Karpas-422 (cell line): ENCODE results near the gene MAN1A2. TPM values are rescaled to one million over a fixed set of nuclear protein-coding genes. Genes with fewer than 3 reads are reported as not detected.

Source experiments
- DNase-seq: peaks from one replicate; pipeline ENCODE4 v3.0.0-alpha.2; 2015
- H2AFZ ChIP-seq: fragments of 200-600 bp; sonication (generic); 2 replicates; pipeline ENCODE4 v1.6.1; 2014; ENCODE audit warnings: antibody characterized with exemption, low read length, mixed read lengths
- H3K27ac ChIP-seq: fragments of 200-600 bp; sonication (generic); 2 replicates; pipeline ENCODE4 v1.5.1; 2014; ENCODE audit warnings: mild to moderate bottlenecking, low read length, moderate library complexity
- H3K27me3 ChIP-seq: fragments of 200-600 bp; sonication (generic); 2 replicates; pipeline ENCODE4 v1.6.1; 2014; ENCODE audit warnings: low read length, mixed read lengths
- H3K36me3 ChIP-seq: fragments of 200-600 bp; sonication (generic); 2 replicates; pipeline ENCODE4 v1.6.1; 2014; ENCODE audit warnings: low read length, mixed read lengths; ENCODE audit not compliant: insufficient read depth
- H3K4me1 ChIP-seq: fragments of 200-600 bp; sonication (generic); 2 replicates; pipeline ENCODE4 v1.6.1; 2014; ENCODE audit warnings: mild to moderate bottlenecking, low read length, mixed read lengths
- H3K4me2 ChIP-seq: fragments of 200-600 bp; sonication (generic); 2 replicates; pipeline ENCODE4 v1.6.1; 2014; ENCODE audit warnings: low read length, low read depth, mild to moderate bottlenecking; ENCODE audit not compliant: poor library complexity, severe bottlenecking
- H3K4me3 ChIP-seq: fragments of 200-600 bp; sonication (generic); 2 replicates; pipeline ENCODE4 v1.5.1; 2014; ENCODE audit warnings: mild to moderate bottlenecking, antibody characterized with exemption, low read length, mixed read lengths
- H3K79me2 ChIP-seq: fragments of 200-600 bp; sonication (generic); 2 replicates; pipeline ENCODE4 v1.6.1; 2014; ENCODE audit warnings: mild to moderate bottlenecking, low read length, mixed read lengths
- H3K9ac ChIP-seq: fragments of 200-600 bp; sonication (generic); 2 replicates; pipeline ENCODE4 v1.6.0; 2014; ENCODE audit warnings: low read length
- H3K9me2 ChIP-seq: fragments of 200-600 bp; sonication (generic), shearing (Covaris generic); replicated peaks from 2 replicates; pipeline ENCODE4 v1.6.0; 2014; ENCODE audit warnings: mild to moderate bottlenecking, low read length, moderate library complexity; ENCODE audit not compliant: insufficient read depth
- H3K9me3 ChIP-seq: fragments of 300-700, 200-600 bp; sonication (generic); 2 replicates; pipeline ENCODE4 v1.6.1; 2014; ENCODE audit warnings: low read length, mixed read lengths
- H4K20me1 ChIP-seq: fragments of 200-600 bp; sonication (generic); 2 replicates; pipeline ENCODE4 v1.6.1; 2014; ENCODE audit warnings: mild to moderate bottlenecking, antibody characterized with exemption, low read length, low read depth; ENCODE audit not compliant: insufficient read depth
- total RNA-seq: library from RNA; depleted of rRNA; stranded (reverse); fragments of >200 nt; shearing (Covaris generic); gene quantifications from 2 replicates; pipeline ENCODE4 v1.2.3, GENCODE V29; 2014; ENCODE audit warnings: low replicate concordance; rRNA removed

MAN1A2 gene
- total RNA-seq, 1 experiment from 2014 or later, result 43.0 TPM

- Histone ChIP-seq H3K27me3 (no peaks in the 10 kb centered on the region), H3K9me2 (no peaks in the 10 kb centered on the region), H3K4me1 (no peaks in the 10 kb centered on the region), H3K4me3 (no peak overlapping the region), H3K27ac (no peak overlapping the region), H3K36me3 (no peaks in the 10 kb centered on the region), H3K9me3 (no peaks in the 10 kb centered on the region), H3K79me2 (no peaks in the 10 kb centered on the region), H2AFZ (no peak overlapping the region), H3K9ac (no peak overlapping the region), H3K4me2 (no peak overlapping the region), H4K20me1 (no peaks in the 10 kb centered on the region)
- no peak for DNase-seq
These were observed 206.3 kb downstream of the MAN1A2 start for GRCh38 chr1:117573386-117574023.

GRCh38 chr1:117574161-117574835 lies 207.0 kb downstream of the MAN1A2 start:
- Histone ChIP-seq H3K9me2 (no peaks in the 10 kb centered on the region), H3K4me1 (no peaks in the 10 kb centered on the region), H3K4me2 (no peak overlapping the region), H3K36me3 (no peaks in the 10 kb centered on the region), H2AFZ (no peak overlapping the region), H3K9me3 (no peaks in the 10 kb centered on the region), H3K27ac (no peak overlapping the region), H3K4me3 (no peak overlapping the region), H3K79me2 (no peaks in the 10 kb centered on the region), H3K9ac (no peak overlapping the region), H4K20me1 (no peaks in the 10 kb centered on the region), H3K27me3 (no peaks in the 10 kb centered on the region)
- DNase-seq, result no peak

DNA sequence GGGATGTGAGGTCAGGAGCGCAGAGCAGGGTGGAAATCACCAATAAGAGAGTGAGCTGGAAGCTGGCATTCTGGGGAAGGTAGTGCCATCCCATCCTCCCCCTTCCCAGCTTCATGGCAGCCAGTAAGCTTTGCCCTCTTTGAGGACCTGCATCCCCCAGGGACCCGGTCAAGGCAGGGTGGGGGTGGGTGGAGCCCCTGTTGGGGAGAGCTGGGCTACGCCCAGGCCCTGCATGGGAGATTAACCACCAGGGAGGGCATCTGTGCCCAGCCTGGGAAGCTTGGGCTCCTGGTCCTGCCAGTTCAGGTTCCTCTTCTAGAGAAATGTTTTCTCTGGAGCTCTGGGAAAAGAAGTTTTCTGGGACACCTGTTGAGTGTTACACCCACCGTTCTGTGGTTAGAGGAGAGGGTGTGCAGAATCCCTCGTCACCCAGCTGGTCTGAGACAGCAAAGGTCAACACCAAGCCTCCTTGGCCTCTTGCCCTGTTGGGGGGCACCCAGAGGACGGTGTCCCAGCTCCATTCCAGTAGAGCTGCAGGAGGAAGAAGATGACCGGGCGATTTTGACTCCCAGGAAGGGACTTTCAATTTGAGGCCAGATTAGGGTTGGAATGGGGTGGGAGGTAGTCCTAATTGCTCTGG lies 208.5 kb downstream of the MAN1A2 start:
- Histone ChIP-seq H3K79me2 (no peaks in the 10 kb centered on the region), H3K27me3 (no peaks in the 10 kb centered on the region), H4K20me1 (no peaks in the 10 kb centered on the region), H3K9ac (no peak overlapping the region), H3K36me3 (no peaks in the 10 kb centered on the region), H3K27ac (no peak overlapping the region), H3K4me3 (no peak overlapping the region), H3K4me1 (no peaks in the 10 kb centered on the region), H3K4me2 (no peak overlapping the region), H3K9me2 (no peaks in the 10 kb centered on the region), H2AFZ (no peak overlapping the region), H3K9me3 (no peaks in the 10 kb centered on the region)
- no peak for DNase-seq

DNA sequence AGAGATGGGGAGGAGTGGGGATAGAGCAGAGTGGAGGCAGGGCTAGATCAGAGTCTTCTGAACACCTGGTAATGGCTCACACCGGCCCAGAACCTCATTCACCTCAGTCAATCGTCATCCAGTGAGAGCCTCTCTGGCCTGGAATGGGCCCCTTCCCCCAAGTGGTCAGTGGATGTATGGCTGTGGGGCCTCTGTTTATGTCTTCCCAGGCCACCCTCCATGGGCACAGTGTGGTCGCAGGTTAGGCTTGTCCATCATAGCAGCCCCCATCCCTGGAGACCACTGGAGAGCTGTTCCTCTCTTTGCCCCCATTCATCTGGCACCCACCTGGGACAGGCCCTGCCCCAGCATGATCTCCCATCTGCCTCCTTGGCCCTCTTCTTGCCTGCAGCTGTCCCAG lies 209.0 kb downstream of the MAN1A2 start:
- Histone ChIP-seq H3K27me3 (no peaks in the 10 kb centered on the region), H3K9ac (no peak overlapping the region), H3K4me2 (no peak overlapping the region), H3K4me3 (no peak overlapping the region), H3K9me2 (no peaks in the 10 kb centered on the region), H3K4me1 (no peaks in the 10 kb centered on the region), H3K27ac (no peak overlapping the region), H3K79me2 (no peaks in the 10 kb centered on the region), H2AFZ (no peak overlapping the region), H3K9me3 (no peaks in the 10 kb centered on the region), H4K20me1 (no peaks in the 10 kb centered on the region), H3K36me3 (no peaks in the 10 kb centered on the region)
- no peak for DNase-seq

DNA sequence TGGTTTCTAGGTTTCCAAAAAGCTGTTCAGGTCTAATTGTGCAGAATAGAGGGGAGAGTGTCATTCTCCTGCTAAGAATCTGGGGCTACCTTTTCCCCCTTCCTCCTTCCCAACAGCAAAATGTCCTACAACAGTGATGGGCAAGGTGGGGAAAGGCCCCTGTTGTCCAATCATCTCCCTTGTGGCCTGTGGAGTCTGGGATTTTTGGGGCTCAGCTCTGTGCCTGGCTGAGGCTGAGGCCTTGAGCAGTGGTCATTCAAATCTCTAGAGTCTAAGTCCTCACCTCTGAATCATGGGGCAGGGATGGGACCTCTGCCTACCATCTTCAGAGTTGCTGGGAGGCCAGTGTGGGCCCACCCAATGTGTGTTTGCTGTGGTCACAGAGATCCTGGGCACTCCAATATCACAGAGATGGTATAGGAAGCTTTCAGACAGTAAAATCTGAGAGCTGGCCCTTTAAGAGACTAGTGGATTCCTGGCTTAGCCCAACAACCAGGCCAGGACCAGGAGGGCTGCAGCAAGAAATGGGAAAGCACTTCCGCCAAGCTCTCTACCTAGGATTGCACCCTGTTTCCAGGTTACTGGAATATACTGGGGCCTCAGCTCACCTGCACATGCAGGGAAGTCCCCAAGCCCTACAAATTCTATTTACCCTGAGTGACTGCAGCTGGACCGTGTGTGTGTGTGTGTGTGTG lies 210.1 kb downstream of the MAN1A2 start:
- no peak overlapping the region for H2AFZ ChIP-seq

GRCh38 chr1:117578466-117578865 lies 211.2 kb downstream of the MAN1A2 start:
- H3K4me2 ChIP-seq, result no peak overlapping the region
- no peaks in the 10 kb centered on the region for H3K36me3 ChIP-seq
- H3K4me1 ChIP-seq, result no peaks in the 10 kb centered on the region
- H3K27me3 ChIP-seq, result no peaks in the 10 kb centered on the region
- H3K79me2 ChIP-seq, result no peaks in the 10 kb centered on the region
- no peaks in the 10 kb centered on the region for H3K9me2 ChIP-seq
- no peaks in the 10 kb centered on the region for H3K9me3 ChIP-seq
- H4K20me1 ChIP-seq, result no peaks in the 10 kb centered on the region
- DNase-seq, result no peak
- H3K9ac ChIP-seq, result no peak overlapping the region
- H3K27ac ChIP-seq, result no peak overlapping the region
- H2AFZ ChIP-seq, result no peak overlapping the region
- no peak overlapping the region for H3K4me3 ChIP-seq

More for the DNA sequence above, 210.1 kb downstream of the MAN1A2 start:
- no peaks in the 10 kb centered on the region for H4K20me1 ChIP-seq
- no peaks in the 10 kb centered on the region for H3K9me2 ChIP-seq
- no peaks in the 10 kb centered on the region for H3K4me1 ChIP-seq
- H3K9me3 ChIP-seq, result no peaks in the 10 kb centered on the region
- no peaks in the 10 kb centered on the region for H3K79me2 ChIP-seq
- H3K27ac ChIP-seq, result no peak overlapping the region
- no peak for DNase-seq
- H3K4me3 ChIP-seq, result no peak overlapping the region
- H3K9ac ChIP-seq, result no peak overlapping the region
- no peaks in the 10 kb centered on the region for H3K27me3 ChIP-seq
- no peak overlapping the region for H3K4me2 ChIP-seq
- H3K36me3 ChIP-seq, result no peaks in the 10 kb centered on the region

Other genes with a start within 250 kb of the MAN1A2 start
- gene TRIM45, start 245.7 kb upstream of the MAN1A2 start, total RNA-seq, result not detected in 2 replicates
- gene VTCN1, start 156.5 kb upstream of the MAN1A2 start, total RNA-seq, result not detected in 2 replicates
- gene TENT5C, start 238.6 kb downstream of the MAN1A2 start, total RNA-seq, result 0.14 and 0.60 TPM in 2 replicates